ENCODE results near the gene GCM1. TPM values are rescaled to one million over a fixed set of nuclear protein-coding genes. Genes with fewer than 3 reads are reported as not detected.

Gene GCM1
- total RNA-seq, 1 donor from 2014 or later = not detected

- Mint-ChIP-seq H3K27me3 (ENCODE audit: unreplicated experiment) (no peaks in the 10 kb centered on the region), H3K4me1 (ENCODE audit: unreplicated experiment) (peaks cover 5% of the 10 kb centered on the region), H3K4me3 (ENCODE audit: unreplicated experiment) (no peak overlapping the region), H3K27ac (ENCODE audit: unreplicated experiment) (no peak overlapping the region), H3K36me3 (ENCODE audit: unreplicated experiment) (peaks cover 33% of the 10 kb centered on the region), H3K9me3 (ENCODE audit: unreplicated experiment) (no peaks in the 10 kb centered on the region)
- no peak for TF ChIP-seq CTCF (IDR thresholded peaks at IDR 0.05)
- DNase-seq (ENCODE audit: extremely low spot score, unreplicated experiment) = no peak
These were observed 47.6 kb downstream of the GCM1 start for GRCh38 chr6:53101006-53101405.

- DNase-seq (ENCODE audit: extremely low spot score, unreplicated experiment) = no peak
- Mint-ChIP-seq H3K9me3 (ENCODE audit: unreplicated experiment) (no peaks in the 10 kb centered on the region), H3K27ac (ENCODE audit: unreplicated experiment) (no peak overlapping the region), H3K4me3 (ENCODE audit: unreplicated experiment) (no peak overlapping the region), H3K27me3 (ENCODE audit: unreplicated experiment) (no peaks in the 10 kb centered on the region), H3K4me1 (ENCODE audit: unreplicated experiment) (peaks cover 3% of the 10 kb centered on the region), H3K36me3 (ENCODE audit: unreplicated experiment) (peaks cover 38% of the 10 kb centered on the region)
- no peak for TF ChIP-seq CTCF (IDR thresholded peaks at IDR 0.05)
These were observed 48.1 kb downstream of the GCM1 start for GRCh38 chr6:53100561-53100960.

GRCh38 chr6:53095716-53096115, 52.9 kb downstream of the GCM1 start:
- H3K4me3 Mint-ChIP-seq (ENCODE audit: unreplicated experiment) = no peak overlapping the region
- peaks cover 3% of the 10 kb centered on the region for H3K4me1 Mint-ChIP-seq (ENCODE audit: unreplicated experiment)
- H3K27me3 Mint-ChIP-seq (ENCODE audit: unreplicated experiment) = no peaks in the 10 kb centered on the region
- no peaks in the 10 kb centered on the region for H3K9me3 Mint-ChIP-seq (ENCODE audit: unreplicated experiment)
- peaks cover 56% of the 10 kb centered on the region for H3K36me3 Mint-ChIP-seq (ENCODE audit: unreplicated experiment)
- TF ChIP-seq CTCF (IDR thresholded peaks at IDR 0.05) = no peak
- DNase-seq (ENCODE audit: extremely low spot score, unreplicated experiment) = no peak
- no peak overlapping the region for H3K27ac Mint-ChIP-seq (ENCODE audit: unreplicated experiment)

GRCh38 chr6:53095270-53095669, 53.4 kb downstream of the GCM1 start:
- Mint-ChIP-seq H3K36me3 (ENCODE audit: unreplicated experiment) (peaks cover 59% of the 10 kb centered on the region), H3K27ac (ENCODE audit: unreplicated experiment) (no peak overlapping the region), H3K9me3 (ENCODE audit: unreplicated experiment) (no peaks in the 10 kb centered on the region), H3K27me3 (ENCODE audit: unreplicated experiment) (no peaks in the 10 kb centered on the region), H3K4me1 (ENCODE audit: unreplicated experiment) (no peaks in the 10 kb centered on the region), H3K4me3 (ENCODE audit: unreplicated experiment) (no peak overlapping the region)
- no peak for DNase-seq (ENCODE audit: extremely low spot score, unreplicated experiment)
- TF ChIP-seq CTCF (IDR thresholded peaks at IDR 0.05) = no peak

- H3K9me3 Mint-ChIP-seq (ENCODE audit: unreplicated experiment) = no peaks in the 10 kb centered on the region
- H3K36me3 Mint-ChIP-seq (ENCODE audit: unreplicated experiment) = peaks cover 51% of the 10 kb centered on the region
- H3K4me1 Mint-ChIP-seq (ENCODE audit: unreplicated experiment) = no peaks in the 10 kb centered on the region
These were observed 58.1 kb downstream of the GCM1 start for GRCh38 chr6:53090576-53090975.

More at GRCh38 chr6:53090576-53090975, 58.1 kb downstream of the GCM1 start:
- Mint-ChIP-seq H3K27ac (ENCODE audit: unreplicated experiment) (no peak overlapping the region), H3K27me3 (ENCODE audit: unreplicated experiment) (no peaks in the 10 kb centered on the region), H3K4me3 (ENCODE audit: unreplicated experiment) (no peak overlapping the region)
- TF ChIP-seq CTCF (IDR thresholded peaks at IDR 0.05) = no peak
- DNase-seq (ENCODE audit: extremely low spot score, unreplicated experiment) = no peak
